ENCODE data around the gene HMGB2. TPM values are rescaled to one million over a fixed set of nuclear protein-coding genes. Genes with fewer than 3 reads are reported as not detected.

Gene HMGB2
- total RNA-seq, 1 experiment from 2014 or later = 278 TPM

- Histone ChIP-seq H3T11ph (ENCODE audit: low read length) (no peak overlapping the region), H3K23me2 (ENCODE audit: insufficient read length, low read depth, low read length, poor library complexity, severe bottlenecking) (no peaks in the 10 kb centered on the region), H3K27ac (ENCODE audit: insufficient read length, low read depth, low read length) (no peak overlapping the region), H2BK20ac (ENCODE audit: low read depth, low read length, poor library complexity, severe bottlenecking) (no peak overlapping the region), H3K18ac (ENCODE audit: insufficient read length, low read depth, low read length) (no peak overlapping the region), H3K23ac (ENCODE audit: insufficient read length, low read depth, low read length) (no peak overlapping the region), H4K20me1 (ENCODE audit: control insufficient read depth, insufficient read depth, insufficient read length) (no peaks in the 10 kb centered on the region), H3K79me1 (ENCODE audit: insufficient read depth, low read depth, low read length, poor library complexity, severe bottlenecking) (no peaks in the 10 kb centered on the region), H3K14ac (ENCODE audit: insufficient read depth, low read length) (no peak overlapping the region), H4K8ac (replicated peaks; ENCODE audit: insufficient read length, low read depth, low read length) (no peak overlapping the region), H2BK12ac (ENCODE audit: insufficient read length, low read depth, low read length) (no peak overlapping the region), H2AFZ (ENCODE audit: low read length) (no peak overlapping the region), H4K5ac (ENCODE audit: insufficient read length, low read depth, low read length) (no peak overlapping the region), H2BK5ac (ENCODE audit: insufficient read length, low read length) (no peak overlapping the region), H3K56ac (ENCODE audit: insufficient read length, low read depth, low read length) (no peak overlapping the region), H3K9ac (ENCODE audit: extremely low read depth, insufficient read length, low read length) (no peak overlapping the region), H3K4me1 (ENCODE audit: insufficient read depth, low read length) (no peaks in the 10 kb centered on the region; the same call in 1 of the 2 replicates), H4K91ac (ENCODE audit: insufficient read length, low read depth, low read length) (no peak overlapping the region), H2BK15ac (ENCODE audit: low read depth, low read length) (no peak overlapping the region), H3K4me2 (ENCODE audit: insufficient read depth, insufficient read length, low read length) (no peak overlapping the region), H3K79me2 (ENCODE audit: insufficient read depth, low read length) (0 out of 2 replicates have a peak, but pooled peaks cover 2% of the 10 kb centered on the region), H3K4ac (ENCODE audit: low read depth, low read length) (no peak overlapping the region), H3K27me3 (ENCODE audit: insufficient read depth, low read length) (no peaks in the 10 kb centered on the region), H2AK5ac (ENCODE audit: insufficient read length, low read length) (no peak overlapping the region), H3K9me3 (ENCODE audit: control insufficient read depth, low read depth, low read length) (no peaks in the 10 kb centered on the region), H2BK120ac (ENCODE audit: low read depth, low read length, poor library complexity, severe bottlenecking) (no peak overlapping the region)
- peaks cover 24 to 29% (median 27%) of the 10 kb centered on the region in 3 experiments for H3K36me3 Mint-ChIP-seq (ENCODE audit: insufficient read depth in 1 of 3, low read depth in 3 of 3)
- no peaks in the 10 kb centered on the region for H3K27me3 Mint-ChIP-seq (ENCODE audit: low read depth)
- no peak for DNase-seq
- no peaks in the 10 kb centered on the region for H3K9me3 Mint-ChIP-seq
- no CpG with 5 or more reads among the region's 4 CpGs for WGBS (ENCODE audit: extremely low coverage, insufficient read length, low lambda C conversion rate)
- peak overlapping the region in 2 of 3 experiments; percentile 41 to 42; a peak in 2 of 7 replicates for H3K27ac Mint-ChIP-seq
- no peak for TF ChIP-seq CTCF (conservative IDR thresholded peaks at IDR 0.05)
- H3K4me1 Mint-ChIP-seq = peaks cover 11 to 16% of the 10 kb centered on the region in 2 experiments
- H3K4me3 Mint-ChIP-seq = no peak overlapping the region
Observed at GRCh38 chr4:173311368-173311767, 22.8 kb downstream of the HMGB2 start.

Measured in H9 (cell line).